Large intestine (tissue), 3 donors: ENCODE results near the gene NDNF. TPM values are rescaled to one million over a fixed set of nuclear protein-coding genes. Genes with fewer than 3 reads are reported as not detected.
A peak's percentile ranks its signal among the peaks of the same experiment; 100 is the strongest.

Source experiments
- DNase-seq, 2 donors: peaks; one replicate each; pipeline versions ENCODE4 v3.0.0 to v3.0.0-alpha.2; 2013
- H3K27ac ChIP-seq: one replicate; pipeline ENCODE4 v1.5.1; 2013; ENCODE audit warnings: low read length
- H3K27me3 ChIP-seq: 2 replicates; pipeline ENCODE4 v1.6.1; 2013; ENCODE audit warnings: low read length; ENCODE audit not compliant: control insufficient read depth, insufficient read depth
- H3K36me3 ChIP-seq: 2 replicates; pipeline ENCODE4 v1.6.1; 2013; ENCODE audit warnings: low read length; ENCODE audit not compliant: control insufficient read depth, insufficient read depth
- H3K4me1 ChIP-seq: one replicate; pipeline ENCODE4 v1.6.1; 2013; ENCODE audit warnings: low read length; ENCODE audit not compliant: control insufficient read depth, insufficient read depth
- H3K4me3 ChIP-seq: one replicate; pipeline ENCODE4 v1.5.1; 2013; ENCODE audit warnings: low read length
- H3K9me3 ChIP-seq: one replicate; pipeline ENCODE4 v1.6.1; 2013; ENCODE audit warnings: mild to moderate bottlenecking, low read depth, low read length, moderate library complexity; ENCODE audit not compliant: control insufficient read depth
- WGBS: methylation state at CpG from one replicate; pipeline ENCODE4 v1.1.5; 2013; ENCODE audit warnings: low lambda C conversion rate; ENCODE audit not compliant: insufficient coverage; 5-methylcytosine and 5-hydroxymethylcytosine counted together
- polyA plus RNA-seq: library from polyadenylated mRNA; unstranded; fragments of 120-200 nt; gene quantifications from one replicate; pipeline ENCODE4 v1.2.1, GENCODE V29; 2013

Gene NDNF
- polyA plus RNA-seq, 1 donor = 13.6 TPM

DNA sequence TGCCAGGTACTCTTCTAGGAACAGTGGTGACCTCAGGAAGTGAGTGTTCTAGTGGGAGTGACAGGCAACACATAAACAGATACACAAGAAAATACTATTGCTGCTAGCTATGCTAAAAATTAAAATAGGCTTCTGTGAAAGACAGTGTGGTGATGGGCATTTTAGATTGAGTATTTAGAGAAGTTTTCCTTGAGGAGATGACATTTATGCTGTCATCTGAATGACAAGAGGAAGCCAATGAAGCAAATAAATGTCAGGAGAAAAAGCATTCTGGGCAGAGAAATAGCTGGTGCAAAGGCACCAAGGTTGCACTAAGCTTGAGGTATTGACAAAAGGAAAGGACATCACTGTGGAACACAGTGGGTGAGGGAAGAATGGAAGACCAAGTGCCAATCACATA, 18.0 kb downstream of the NDNF start:
- H3K27me3 ChIP-seq = no peaks in the 10 kb centered on the region
- H3K9me3 ChIP-seq = no peaks in the 10 kb centered on the region
- H3K4me3 ChIP-seq = no peak overlapping the region
- H3K36me3 ChIP-seq = no peaks in the 10 kb centered on the region
- no peak for DNase-seq
- H3K4me1 ChIP-seq = no peaks in the 10 kb centered on the region
- no peak overlapping the region for H3K27ac ChIP-seq

DNA sequence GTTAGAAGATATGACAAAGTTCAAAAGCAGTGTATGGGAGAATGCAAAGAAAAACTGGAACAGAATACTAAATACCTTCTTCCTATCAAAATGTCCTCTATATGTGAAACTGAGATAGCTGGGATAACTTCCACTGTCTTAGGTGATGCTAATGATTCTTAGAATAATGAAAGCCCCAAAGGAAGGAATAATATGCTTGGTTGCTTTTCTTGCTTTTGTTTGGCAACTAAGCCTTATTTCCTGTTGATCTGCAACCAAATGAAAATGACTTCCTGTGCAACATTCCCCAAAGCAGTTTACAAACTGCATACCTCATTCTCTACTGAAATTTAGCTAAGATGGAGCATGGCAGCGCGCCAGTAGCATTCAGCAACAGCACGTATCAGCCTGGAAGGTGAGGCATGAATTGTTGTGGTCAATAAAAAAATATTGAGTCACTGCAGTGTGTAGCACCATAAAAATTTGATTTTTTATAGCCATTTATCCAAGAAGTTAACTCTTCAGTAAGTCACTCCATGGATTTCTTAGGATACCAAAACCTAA, 18.7 kb downstream of the NDNF start:
- H3K4me1 ChIP-seq = no peaks in the 10 kb centered on the region
- no peaks in the 10 kb centered on the region for H3K27me3 ChIP-seq
- H3K9me3 ChIP-seq = no peaks in the 10 kb centered on the region
- no peaks in the 10 kb centered on the region for H3K36me3 ChIP-seq
- WGBS = no CpG with 5 or more reads among the region's 3 CpGs
- DNase-seq = no peak
- H3K27ac ChIP-seq = no peak overlapping the region
- no peak overlapping the region for H3K4me3 ChIP-seq

DNA sequence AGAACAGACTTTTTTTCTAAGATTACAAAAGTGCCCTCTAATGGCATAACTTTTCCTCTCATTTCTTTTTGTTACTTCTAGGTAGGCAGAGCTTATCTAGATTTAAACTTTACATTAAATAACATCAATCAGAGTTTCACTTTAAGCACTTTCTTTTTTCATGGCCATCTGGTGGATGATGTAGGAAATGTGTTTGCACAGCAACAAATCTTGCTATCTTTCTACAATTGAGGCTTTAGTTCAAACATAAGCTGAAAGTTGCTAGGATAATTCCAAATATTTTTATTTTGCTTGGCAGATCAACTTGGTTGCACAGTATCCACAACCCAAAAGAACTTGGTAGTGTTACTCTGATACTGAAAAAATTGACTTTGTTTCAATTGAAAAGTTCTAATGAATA, 22.0 kb downstream of the NDNF start:
- H3K4me1 ChIP-seq = no peaks in the 10 kb centered on the region
- no peaks in the 10 kb centered on the region for H3K36me3 ChIP-seq
- H3K9me3 ChIP-seq = no peaks in the 10 kb centered on the region
- no peak overlapping the region for H3K4me3 ChIP-seq
- DNase-seq = peak in 1 of 2 donors; percentile 34
- H3K27ac ChIP-seq = no peak overlapping the region
- no peaks in the 10 kb centered on the region for H3K27me3 ChIP-seq

DNA sequence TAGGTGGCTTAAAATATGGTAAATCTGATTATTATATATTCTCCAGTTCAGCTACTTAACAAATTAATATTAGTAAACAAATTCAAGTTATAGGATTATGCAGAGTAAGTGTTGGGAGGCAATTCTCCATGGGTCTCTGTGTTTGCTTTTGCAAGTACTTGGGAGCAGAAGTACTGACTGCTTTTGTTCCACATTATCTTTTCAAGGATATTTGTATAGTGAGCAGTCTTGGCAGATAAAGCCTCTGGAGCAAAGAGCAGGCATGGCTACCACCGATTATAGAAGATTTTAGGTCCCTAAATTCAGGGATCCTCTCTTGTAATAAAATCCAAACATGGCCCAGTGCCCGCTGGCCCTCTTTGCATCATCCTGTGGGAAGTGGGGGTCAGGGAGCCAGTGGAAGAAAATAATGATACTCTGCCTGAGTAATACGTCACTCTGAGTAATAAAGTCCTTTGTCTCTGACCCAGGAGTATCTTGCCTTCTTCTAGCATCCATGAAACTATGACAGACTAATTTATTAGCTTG, 23.2 kb downstream of the NDNF start:
- Histone ChIP-seq H3K27me3 (no peaks in the 10 kb centered on the region), H3K36me3 (peaks cover under 1% of the 10 kb centered on the region), H3K4me3 (no peak overlapping the region), H3K4me1 (no peaks in the 10 kb centered on the region), H3K9me3 (no peaks in the 10 kb centered on the region), H3K27ac (no peak overlapping the region)
- no peak for DNase-seq
- 90% methylated on average over 2 of the region's 3 CpGs for WGBS

DNA sequence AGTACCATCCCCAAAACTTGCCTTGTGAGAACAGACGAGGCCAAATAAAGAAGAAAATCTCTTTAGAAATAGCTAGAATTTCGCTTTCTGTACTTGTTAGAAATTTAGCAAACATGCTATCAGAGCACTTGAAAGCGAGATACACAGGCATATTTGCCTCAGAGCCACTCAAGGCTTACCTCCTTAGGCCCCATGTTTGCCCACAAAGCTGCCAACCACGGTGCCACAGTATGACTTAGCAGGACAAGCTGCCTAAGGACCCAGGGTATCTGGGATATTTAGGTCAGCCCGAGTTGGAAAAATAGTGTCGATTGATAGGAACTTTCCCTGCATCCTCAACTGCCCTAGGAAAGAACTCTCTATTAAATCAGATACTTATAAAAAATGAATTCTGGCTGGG, 24.2 kb downstream of the NDNF start:
- no peaks in the 10 kb centered on the region for H3K4me1 ChIP-seq
- WGBS = no CpG with 5 or more reads among the region's 6 CpGs
- no peaks in the 10 kb centered on the region for H3K9me3 ChIP-seq
- H3K36me3 ChIP-seq = peaks cover 3% of the 10 kb centered on the region
- no peak for DNase-seq
- no peak overlapping the region for H3K27ac ChIP-seq
- no peaks in the 10 kb centered on the region for H3K27me3 ChIP-seq
- H3K4me3 ChIP-seq = no peak overlapping the region

DNA sequence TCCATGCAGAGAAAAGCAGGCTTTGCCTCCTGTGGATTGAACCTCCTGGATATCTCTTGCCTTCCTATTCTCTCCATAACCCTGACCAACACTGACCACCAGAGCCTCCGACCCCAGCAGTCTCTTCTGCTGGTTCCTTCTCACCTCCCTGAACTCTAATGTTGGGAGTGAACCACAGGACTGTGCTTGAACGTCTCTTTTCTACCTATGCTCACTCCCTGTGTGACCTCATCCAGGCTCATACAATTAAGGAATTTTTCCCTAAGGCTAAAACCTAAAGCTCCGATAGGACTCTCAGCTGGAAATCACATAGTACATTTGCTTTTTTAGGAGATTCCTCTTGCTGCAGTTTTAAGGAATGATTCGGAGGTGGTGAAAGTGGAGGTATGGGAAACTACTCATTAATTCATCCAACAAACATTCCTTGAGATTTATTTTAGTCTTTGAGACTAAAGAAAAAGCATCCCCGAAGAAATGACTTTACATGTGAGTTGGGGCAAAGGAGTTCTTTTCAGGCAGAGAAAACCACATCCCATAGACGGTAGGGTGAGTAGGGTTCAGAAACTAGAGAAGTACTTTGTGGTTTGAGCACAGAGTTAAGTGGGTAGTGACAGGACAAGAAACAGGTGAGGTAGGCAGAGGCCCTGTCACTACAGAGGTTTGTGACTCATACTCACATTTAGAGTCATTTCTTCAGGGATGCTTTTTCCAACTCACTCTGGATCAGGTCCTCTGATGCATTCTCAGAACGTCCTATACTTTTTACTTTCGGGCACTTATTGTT, 30.8 kb downstream of the NDNF start:
- H3K36me3 ChIP-seq = peaks cover 37% of the 10 kb centered on the region
- H3K27ac ChIP-seq = no peak overlapping the region
- WGBS = 68% methylated on average over 6 of the region's 8 CpGs
- no peak for DNase-seq
- no peaks in the 10 kb centered on the region for H3K27me3 ChIP-seq
- H3K4me3 ChIP-seq = no peak overlapping the region
- no peaks in the 10 kb centered on the region for H3K4me1 ChIP-seq
- no peaks in the 10 kb centered on the region for H3K9me3 ChIP-seq

DNA sequence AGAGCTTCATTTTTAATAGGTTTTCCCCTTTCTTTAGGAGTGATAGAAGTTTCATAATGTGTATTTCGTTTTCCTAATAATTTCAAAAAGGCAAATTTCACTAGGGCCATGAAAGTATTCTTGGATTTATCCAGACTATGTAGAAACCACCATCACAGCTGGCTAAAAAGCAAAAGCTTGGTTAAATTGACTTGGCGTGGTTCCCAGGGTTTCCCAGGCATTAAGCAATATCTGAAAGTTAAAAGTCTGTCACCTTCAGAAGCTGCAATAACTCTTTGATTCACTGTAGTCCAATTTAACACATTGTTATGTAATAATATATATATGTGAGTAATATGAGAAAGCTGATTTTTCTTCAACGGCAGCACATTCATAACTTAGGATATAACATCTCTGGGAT, 38.3 kb downstream of the NDNF start:
- Histone ChIP-seq H3K4me3 (no peak overlapping the region), H3K27ac (no peak overlapping the region), H3K9me3 (no peaks in the 10 kb centered on the region), H3K4me1 (no peaks in the 10 kb centered on the region), H3K36me3 (peaks cover 23% of the 10 kb centered on the region), H3K27me3 (no peaks in the 10 kb centered on the region)
- DNase-seq = peak in 1 of 2 donors; percentile 36
- 80% methylated on average over 1 of the region's 3 CpGs for WGBS

DNA sequence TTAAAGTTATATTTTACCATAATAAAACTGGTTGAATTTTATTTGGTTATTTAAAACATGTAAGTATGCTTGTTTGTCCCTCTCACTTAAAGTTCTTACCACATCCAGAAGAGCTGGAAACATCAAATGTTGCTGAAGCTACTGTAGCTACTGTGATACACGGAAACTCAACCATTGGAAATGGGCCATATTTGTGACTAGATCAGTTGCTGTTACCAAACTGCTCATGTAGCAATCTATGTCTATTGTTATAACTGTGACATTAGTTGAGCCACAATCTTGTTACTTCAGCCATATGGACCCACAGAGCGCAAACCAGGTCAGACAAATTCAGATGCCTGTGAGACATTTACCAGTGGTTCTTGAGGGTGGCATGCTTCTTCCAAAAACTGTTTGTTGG, 41.6 kb downstream of the NDNF start:
- Histone ChIP-seq H3K4me1 (no peaks in the 10 kb centered on the region), H3K4me3 (no peak overlapping the region), H3K27me3 (no peaks in the 10 kb centered on the region), H3K27ac (no peak overlapping the region), H3K9me3 (no peaks in the 10 kb centered on the region), H3K36me3 (no peaks in the 10 kb centered on the region)
- no peak for DNase-seq
- WGBS = 100% methylated on average over 1 of the region's 2 CpGs

DNA sequence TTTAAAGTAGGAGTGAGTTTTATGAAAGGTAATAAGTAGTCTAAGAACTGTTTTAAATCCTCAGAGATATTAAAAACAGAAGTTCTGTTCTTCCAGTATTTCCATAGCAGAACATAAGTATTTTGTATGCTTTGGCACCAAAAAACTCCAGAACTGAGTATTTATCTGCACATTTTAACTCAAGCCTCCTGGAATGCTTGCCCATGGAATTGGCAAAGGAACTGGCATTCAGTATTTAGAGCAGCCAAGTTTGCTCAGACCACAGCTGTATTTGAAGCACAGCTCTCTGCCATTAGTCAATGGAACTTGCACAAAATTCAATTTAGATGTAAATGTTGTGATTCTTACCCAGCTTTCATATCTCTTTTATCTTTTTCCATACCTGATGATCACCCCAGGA, 42.2 kb downstream of the NDNF start:
- Histone ChIP-seq H3K9me3 (no peaks in the 10 kb centered on the region), H3K36me3 (no peaks in the 10 kb centered on the region), H3K4me1 (no peaks in the 10 kb centered on the region), H3K27me3 (no peaks in the 10 kb centered on the region), H3K4me3 (no peak overlapping the region), H3K27ac (no peak overlapping the region)
- no peak for DNase-seq

DNA sequence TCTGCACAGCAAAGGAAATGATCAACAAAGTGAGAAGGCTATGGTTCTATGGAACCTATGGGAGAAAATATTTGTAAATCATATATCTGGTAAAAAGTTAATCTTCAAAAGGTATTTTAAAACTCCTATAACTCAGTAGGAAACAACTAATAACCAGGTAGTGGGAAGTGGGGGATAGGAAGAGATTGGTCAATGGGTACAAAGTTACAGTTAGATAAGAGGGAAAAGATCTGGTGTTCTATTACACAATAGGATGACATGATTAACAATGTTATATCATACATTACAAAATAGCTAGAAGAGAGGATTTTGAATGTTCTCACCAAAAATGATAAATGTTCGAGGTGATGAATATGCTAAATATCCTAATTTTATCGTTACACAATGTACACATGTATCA, 46.3 kb downstream of the NDNF start:
- Histone ChIP-seq H3K36me3 (no peaks in the 10 kb centered on the region), H3K27me3 (no peaks in the 10 kb centered on the region), H3K27ac (peak overlapping the region; percentile 44), H3K4me1 (no peaks in the 10 kb centered on the region), H3K9me3 (no peaks in the 10 kb centered on the region), H3K4me3 (no peak overlapping the region)
- WGBS = no CpG with 5 or more reads among the region's 2 CpGs
- DNase-seq = peak in 1 of 2 donors; percentile 56

DNA sequence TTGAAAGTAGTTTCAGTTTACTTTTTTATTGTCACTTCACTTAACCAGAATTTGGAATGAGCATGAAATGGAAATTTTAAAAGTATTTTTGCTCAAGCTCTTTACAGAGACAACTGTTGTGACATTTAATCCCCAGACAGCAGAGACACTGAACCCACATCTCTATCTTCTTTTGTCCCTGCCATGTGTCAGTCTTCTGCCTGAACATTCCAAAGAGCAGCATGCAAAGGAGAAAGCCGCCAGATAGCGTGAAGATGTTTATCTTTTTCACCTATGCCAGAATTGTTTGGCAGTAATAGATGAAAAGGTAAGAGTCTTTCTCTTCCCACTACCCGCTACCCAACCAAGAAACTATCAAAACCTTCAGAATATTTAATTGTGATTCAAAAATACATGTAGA, 46.8 kb downstream of the NDNF start:
- no peak for DNase-seq
- Histone ChIP-seq H3K36me3 (no peaks in the 10 kb centered on the region), H3K27me3 (no peaks in the 10 kb centered on the region), H3K27ac (peak overlapping the region; percentile 44), H3K4me1 (no peaks in the 10 kb centered on the region), H3K9me3 (no peaks in the 10 kb centered on the region), H3K4me3 (no peak overlapping the region)
- no CpG with 5 or more reads among the region's 3 CpGs for WGBS
